ENCODE data around the gene HS6ST2. TPM values are rescaled to one million over a fixed set of nuclear protein-coding genes. Genes with fewer than 3 reads are reported as not detected.

Gene HS6ST2
- total and polyA plus RNA-seq, 5 donors: 0.09 to 1.1 (median 0.18) TPM; not detected in 1

DNA sequence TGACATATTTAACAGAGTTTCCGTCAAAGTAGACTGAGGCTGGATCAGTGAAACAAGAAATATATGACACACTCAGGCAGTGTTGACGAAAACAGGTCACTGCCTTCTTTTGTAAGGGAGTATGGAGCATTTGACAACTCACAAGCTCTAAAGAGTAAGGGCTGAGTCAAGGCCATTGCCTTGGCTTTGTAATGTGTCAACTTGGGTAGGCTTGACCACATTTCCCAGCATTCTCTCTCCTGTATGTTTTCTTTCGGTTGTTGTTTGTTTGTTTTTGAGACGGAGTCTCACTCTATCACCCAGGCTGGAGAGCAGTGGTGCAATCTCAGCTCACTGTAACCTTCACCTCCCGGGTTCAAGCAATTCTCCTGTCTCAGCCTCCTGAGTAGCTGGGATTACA lies 344.6 kb downstream of the HS6ST2 start:
- 85% methylated on average over 5 of the region's 5 CpGs for WGBS

DNA sequence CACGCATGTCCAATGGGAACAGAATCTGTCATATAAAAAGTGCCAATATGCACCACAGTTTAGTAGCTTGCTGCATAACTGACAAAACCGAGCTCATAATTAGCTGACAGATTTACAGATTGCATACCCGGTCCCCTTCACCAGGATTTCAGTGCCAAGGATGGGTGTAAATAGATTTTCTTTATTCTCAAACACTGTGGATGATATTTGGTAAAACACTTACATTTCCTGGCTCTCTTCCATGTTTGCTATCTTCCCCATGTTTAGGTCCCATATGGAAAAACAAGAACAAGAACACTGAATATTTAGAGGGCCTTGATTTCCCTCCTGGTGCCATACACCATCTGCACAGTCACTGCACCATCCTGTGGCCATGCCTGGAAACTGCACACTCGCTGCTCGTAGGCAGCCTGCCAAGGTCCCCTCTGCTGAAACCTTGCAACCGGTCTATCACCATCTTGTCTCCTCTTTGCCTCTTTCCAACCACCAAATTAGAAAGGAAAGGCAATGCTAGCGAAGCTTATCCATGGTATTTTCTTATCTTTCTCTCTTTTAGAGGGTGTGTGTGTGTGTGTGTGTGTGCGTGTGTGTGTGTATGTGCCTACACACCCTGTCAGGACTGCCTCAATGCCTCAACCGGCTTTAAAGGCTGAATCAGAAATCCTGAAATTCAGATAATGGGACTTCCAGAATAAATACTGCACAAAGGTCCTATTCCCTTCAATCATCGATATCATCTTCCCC lies 345.4 kb downstream of the HS6ST2 start:
- intact Hi-C loops (cut with DNase I): loop anchor here (10.0 kb wide), 2 partner anchors 318 to 388 kb away; no protein-coding TSS in a partner anchor
- H3K4me3 ChIP-seq (ENCODE audit: low read length): no peak overlapping the region
- H3K4me1 ChIP-seq (ENCODE audit: control insufficient read depth, insufficient read depth, low read length): no peaks in the 10 kb centered on the region
- no peak overlapping the region for H3K27ac ChIP-seq (ENCODE audit: low read length)
- no peaks in the 10 kb centered on the region for H3K27me3 ChIP-seq (ENCODE audit: control insufficient read depth, insufficient read depth)
- peak; percentile 31 to 71 (median 69) for DNase-seq
- WGBS: 57% methylated on average over 9 of the region's 10 CpGs
- peak in 1 of 2 donors; percentile 41 for ATAC-seq
- H3K9me3 ChIP-seq (ENCODE audit: control insufficient read depth, low read length): no peaks in the 10 kb centered on the region

More for the DNA sequence above, 344.6 kb downstream of the HS6ST2 start:
- Histone ChIP-seq H3K27ac (ENCODE audit: low read length) (no peak overlapping the region), H3K27me3 (ENCODE audit: control insufficient read depth, insufficient read depth) (no peaks in the 10 kb centered on the region), H3K4me3 (ENCODE audit: low read length) (no peak overlapping the region), H3K9me3 (ENCODE audit: control insufficient read depth, low read length) (no peaks in the 10 kb centered on the region), H3K4me1 (ENCODE audit: control insufficient read depth, insufficient read depth, low read length) (no peaks in the 10 kb centered on the region)
- intact Hi-C loops (cut with DNase I): loop anchor here (10.0 kb wide), 2 partner anchors 319 to 389 kb away; no protein-coding TSS in a partner anchor
- DNase-seq (no peak), ATAC-seq (no peak)

DNA sequence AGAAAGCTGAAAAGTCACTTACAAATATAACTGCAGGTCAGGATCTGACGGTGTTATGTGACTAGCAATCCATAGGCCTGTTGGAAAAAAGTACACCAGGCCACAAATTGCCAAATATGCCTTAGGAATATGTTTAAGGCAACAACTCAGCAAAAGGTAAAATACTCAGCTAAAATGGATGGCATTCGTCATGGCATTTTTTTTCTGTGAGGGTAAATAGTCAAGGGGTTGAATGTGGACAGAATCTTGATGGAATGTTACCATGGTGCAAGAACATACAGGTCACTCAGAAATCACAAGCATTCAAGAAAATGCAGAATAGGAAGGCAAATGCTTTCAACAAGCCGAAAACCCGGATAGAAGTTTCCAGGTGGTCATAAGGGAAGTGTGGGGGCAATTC lies 347.9 kb downstream of the HS6ST2 start:
- Histone ChIP-seq H3K27me3 (ENCODE audit: control insufficient read depth, insufficient read depth) (no peaks in the 10 kb centered on the region), H3K4me3 (ENCODE audit: low read length) (no peak overlapping the region), H3K9me3 (ENCODE audit: control insufficient read depth, low read length) (no peaks in the 10 kb centered on the region), H3K27ac (ENCODE audit: low read length) (no peak overlapping the region), H3K4me1 (ENCODE audit: control insufficient read depth, insufficient read depth, low read length) (no peaks in the 10 kb centered on the region)
- DNase-seq (no peak), ATAC-seq (no peak)
- WGBS: 84% methylated on average over 4 of the region's 4 CpGs
- intact Hi-C loops (cut with DNase I): loop anchor here (10.0 kb wide), 2 partner anchors 316 to 386 kb away; no protein-coding TSS in a partner anchor

DNA sequence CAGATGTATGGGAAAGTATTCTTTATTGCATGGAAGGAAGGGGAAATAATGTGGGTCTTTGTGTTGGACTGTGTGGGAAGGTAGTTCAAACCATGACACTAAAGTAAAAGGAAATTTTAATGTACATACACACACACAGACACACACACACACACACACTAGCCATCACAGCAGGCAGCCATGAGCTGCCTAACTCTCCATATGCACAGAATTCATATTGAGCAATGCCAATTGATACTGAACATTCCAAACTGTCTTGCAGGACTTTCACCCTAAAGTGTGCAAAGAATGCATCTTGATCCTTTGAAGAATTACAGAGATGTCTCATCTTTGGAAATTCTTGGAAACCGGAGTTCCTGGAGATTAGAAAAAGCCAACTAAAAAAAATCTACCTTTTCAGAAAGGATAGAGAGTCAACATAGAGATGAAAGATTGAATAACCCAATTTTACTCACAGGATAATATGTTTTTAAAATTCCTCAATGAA lies 349.0 kb downstream of the HS6ST2 start:
- H3K9me3 ChIP-seq (ENCODE audit: control insufficient read depth, low read length): no peaks in the 10 kb centered on the region
- H3K27me3 ChIP-seq (ENCODE audit: control insufficient read depth, insufficient read depth): no peaks in the 10 kb centered on the region
- no peaks in the 10 kb centered on the region for H3K4me1 ChIP-seq (ENCODE audit: control insufficient read depth, insufficient read depth, low read length)
- ATAC-seq (no peak), DNase-seq (no peak)
- H3K27ac ChIP-seq (ENCODE audit: low read length): no peak overlapping the region
- 88% methylated on average over 1 of the region's 1 CpG for WGBS
- no peak overlapping the region for H3K4me3 ChIP-seq (ENCODE audit: low read length)
- intact Hi-C loops (cut with DNase I): no loop called here

DNA sequence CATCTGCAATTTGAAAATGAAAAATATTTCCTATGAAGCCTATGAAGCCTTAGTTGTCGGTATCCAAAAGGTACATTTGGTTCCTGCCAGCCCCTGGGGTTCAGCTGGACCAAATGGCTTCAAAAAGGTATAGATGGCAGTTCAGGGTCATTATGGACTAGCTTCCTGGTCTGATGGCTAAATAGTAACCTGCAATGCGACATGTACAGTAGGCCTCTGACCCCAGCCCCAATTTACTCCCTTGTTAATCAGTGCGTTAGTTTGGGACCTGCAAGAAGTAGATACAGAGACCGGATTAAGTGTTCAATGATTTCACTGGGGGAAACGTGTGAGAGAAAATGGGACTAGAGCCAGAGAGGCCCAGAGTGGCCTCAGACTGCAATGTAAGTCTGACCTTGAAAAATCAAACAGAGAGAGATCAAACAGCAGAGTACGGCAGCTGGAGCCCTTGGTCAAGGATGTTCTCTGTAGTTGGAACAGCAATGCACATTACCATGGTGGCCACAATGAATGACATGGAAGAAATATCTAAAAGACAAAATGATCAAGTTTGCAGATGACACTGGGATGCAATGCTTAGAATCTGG lies 354.6 kb downstream of the HS6ST2 start:
- WGBS: 77% methylated on average over 6 of the region's 6 CpGs
- Histone ChIP-seq H3K9me3 (ENCODE audit: control insufficient read depth, low read length) (no peaks in the 10 kb centered on the region), H3K27ac (ENCODE audit: low read length) (no peak overlapping the region), H3K27me3 (ENCODE audit: control insufficient read depth, insufficient read depth) (no peaks in the 10 kb centered on the region), H3K4me3 (ENCODE audit: low read length) (no peak overlapping the region), H3K4me1 (ENCODE audit: control insufficient read depth, insufficient read depth, low read length) (no peaks in the 10 kb centered on the region)
- ATAC-seq (no peak), DNase-seq (no peak)
- intact Hi-C loops (cut with DNase I): no loop called here

DNA sequence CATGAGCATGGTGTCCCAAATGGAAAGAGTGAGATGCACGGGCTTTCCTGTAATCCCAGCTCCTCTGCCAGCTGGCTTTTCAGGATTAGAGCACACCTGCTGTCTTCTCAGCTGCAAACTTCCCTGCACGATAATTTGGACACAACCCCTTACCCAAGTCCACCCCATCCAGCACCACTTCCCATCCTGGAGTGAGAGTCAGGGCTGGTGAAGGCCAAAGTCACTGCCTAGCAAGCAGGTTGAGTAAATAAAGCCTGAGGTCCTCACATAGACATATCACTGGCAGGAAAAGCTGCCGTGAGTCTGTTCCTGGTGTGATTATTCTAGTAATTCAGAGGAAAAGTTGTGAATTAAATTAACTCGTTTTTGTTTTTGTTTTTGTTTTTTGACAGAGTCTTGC lies 355.7 kb downstream of the HS6ST2 start:
- Histone ChIP-seq H3K27ac (ENCODE audit: low read length) (no peak overlapping the region), H3K4me1 (ENCODE audit: control insufficient read depth, insufficient read depth, low read length) (no peaks in the 10 kb centered on the region), H3K27me3 (ENCODE audit: control insufficient read depth, insufficient read depth) (no peaks in the 10 kb centered on the region), H3K4me3 (ENCODE audit: low read length) (no peak overlapping the region), H3K9me3 (ENCODE audit: control insufficient read depth, low read length) (no peaks in the 10 kb centered on the region)
- intact Hi-C loops (cut with DNase I): no loop called here
- ATAC-seq (no peak), DNase-seq (no peak)
- WGBS: 66% methylated on average over 4 of the region's 4 CpGs

DNA sequence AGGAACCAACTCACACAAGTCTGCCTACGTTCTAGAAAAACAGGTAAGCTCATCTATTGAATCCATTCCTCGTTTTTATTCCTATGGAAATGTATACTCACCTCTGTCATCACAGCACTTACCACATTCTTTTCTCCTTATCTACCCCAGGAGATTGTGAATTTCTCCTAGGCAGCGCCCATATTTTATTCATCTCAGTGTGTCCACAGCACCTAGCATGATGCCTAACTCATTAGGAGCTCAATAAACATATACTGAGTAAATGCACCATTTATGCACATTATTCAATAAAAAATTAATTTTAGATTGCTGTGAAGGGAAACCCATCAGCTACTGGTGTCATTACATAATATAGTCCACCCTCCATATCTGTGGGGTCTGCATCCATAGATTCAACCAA lies 363.4 kb downstream of the HS6ST2 start:
- 64% methylated on average over 3 of the region's 3 CpGs for WGBS
- intact Hi-C loops (cut with DNase I): no loop called here
- DNase-seq: no peak

DNA sequence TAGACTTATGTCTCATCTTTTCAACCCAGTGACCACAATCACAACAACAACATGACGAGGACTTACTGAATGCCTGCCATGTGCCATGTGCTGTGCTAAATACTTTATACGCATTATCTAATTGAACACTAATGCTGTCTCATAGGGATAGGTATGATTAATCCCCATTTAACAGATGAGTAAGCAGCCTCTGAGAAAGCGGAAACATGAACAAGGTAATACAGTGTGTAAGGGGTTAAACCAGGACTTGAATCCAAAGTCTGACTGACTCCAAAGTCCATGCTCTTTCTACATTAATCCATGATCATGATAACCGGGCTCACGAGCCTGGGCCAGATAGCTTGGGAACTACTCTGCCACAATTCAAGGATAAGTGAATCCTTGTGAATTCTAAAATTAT lies 364.3 kb downstream of the HS6ST2 start:
- intact Hi-C loops (cut with DNase I): no loop called here
- no peaks in the 10 kb centered on the region for H3K4me1 ChIP-seq (ENCODE audit: control insufficient read depth, insufficient read depth, low read length)
- no peaks in the 10 kb centered on the region for H3K27me3 ChIP-seq (ENCODE audit: control insufficient read depth, insufficient read depth)
- H3K4me3 ChIP-seq (ENCODE audit: low read length): no peak overlapping the region
- 86% methylated on average over 5 of the region's 5 CpGs for WGBS
- H3K27ac ChIP-seq (ENCODE audit: low read length): no peak overlapping the region
- no peaks in the 10 kb centered on the region for H3K9me3 ChIP-seq (ENCODE audit: control insufficient read depth, low read length)
- ATAC-seq (no peak), DNase-seq (no peak)

More for the DNA sequence above, 363.4 kb downstream of the HS6ST2 start:
- no peak for ATAC-seq
- H3K27ac ChIP-seq (ENCODE audit: low read length): no peak overlapping the region
- no peaks in the 10 kb centered on the region for H3K9me3 ChIP-seq (ENCODE audit: control insufficient read depth, low read length)
- H3K4me1 ChIP-seq (ENCODE audit: control insufficient read depth, insufficient read depth, low read length): no peaks in the 10 kb centered on the region
- H3K27me3 ChIP-seq (ENCODE audit: control insufficient read depth, insufficient read depth): no peaks in the 10 kb centered on the region
- H3K4me3 ChIP-seq (ENCODE audit: low read length): no peak overlapping the region

DNA sequence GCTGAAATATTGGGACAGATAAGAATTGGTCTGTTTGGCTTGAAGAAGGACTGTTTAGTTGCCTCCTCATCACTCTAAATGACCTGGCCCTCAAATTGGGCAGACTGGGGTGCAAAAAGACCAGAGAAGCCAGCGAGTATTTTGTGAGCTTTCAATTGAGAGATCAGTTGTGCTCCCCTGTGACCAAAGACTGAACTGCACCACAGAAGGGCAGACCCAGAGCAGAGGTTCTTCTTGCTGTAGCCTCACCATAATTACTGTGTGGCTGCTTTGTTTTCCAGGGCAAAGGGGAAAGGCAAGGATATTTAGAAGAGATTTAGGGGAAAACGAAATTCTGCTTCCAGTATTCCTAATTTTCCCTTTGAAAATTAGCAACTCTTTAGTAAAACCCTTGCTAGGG lies 365.5 kb downstream of the HS6ST2 start:
- intact Hi-C loops (cut with DNase I): no loop called here
- WGBS: 19% methylated on average over 2 of the region's 2 CpGs
- ATAC-seq (no peak), DNase-seq (no peak)
- no peaks in the 10 kb centered on the region for H3K27me3 ChIP-seq (ENCODE audit: control insufficient read depth, insufficient read depth)
- no peaks in the 10 kb centered on the region for H3K9me3 ChIP-seq (ENCODE audit: control insufficient read depth, low read length)
- H3K27ac ChIP-seq (ENCODE audit: low read length): no peak overlapping the region
- H3K4me1 ChIP-seq (ENCODE audit: control insufficient read depth, insufficient read depth, low read length): no peaks in the 10 kb centered on the region
- no peak overlapping the region for H3K4me3 ChIP-seq (ENCODE audit: low read length)

DNA sequence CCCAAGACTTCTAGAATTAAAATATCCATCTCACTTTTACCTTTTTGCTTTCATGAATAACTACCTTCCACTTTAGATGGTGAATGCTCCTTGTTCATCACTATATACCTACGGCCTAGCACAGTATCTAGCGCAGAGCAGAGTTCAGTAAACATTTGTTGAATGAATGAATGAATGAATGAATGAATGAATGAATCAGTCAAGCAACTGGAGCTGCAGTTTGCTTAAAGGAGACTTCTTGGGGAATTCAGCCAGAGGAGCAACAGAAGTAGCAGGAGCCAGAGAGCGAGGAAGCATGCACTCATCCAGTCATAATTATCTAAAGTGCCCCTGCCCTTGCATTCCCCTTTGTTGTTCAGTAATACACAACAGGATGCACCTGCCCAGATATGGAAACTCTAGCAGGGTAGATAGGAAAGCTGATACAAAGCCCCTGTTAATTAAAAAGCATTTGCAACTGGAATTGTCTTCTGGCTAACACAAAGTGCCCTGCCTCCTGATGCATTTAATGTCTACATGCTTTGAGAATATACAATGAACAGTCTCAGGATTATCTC lies 366.6 kb downstream of the HS6ST2 start:
- 97% methylated on average over 3 of the region's 3 CpGs for WGBS
- Histone ChIP-seq H3K4me1 (ENCODE audit: control insufficient read depth, insufficient read depth, low read length) (no peaks in the 10 kb centered on the region), H3K9me3 (ENCODE audit: control insufficient read depth, low read length) (no peaks in the 10 kb centered on the region), H3K27ac (ENCODE audit: low read length) (no peak overlapping the region), H3K4me3 (ENCODE audit: low read length) (no peak overlapping the region), H3K27me3 (ENCODE audit: control insufficient read depth, insufficient read depth) (no peaks in the 10 kb centered on the region)
- ATAC-seq (no peak), DNase-seq (no peak)
- intact Hi-C loops (cut with DNase I): no loop called here

DNA sequence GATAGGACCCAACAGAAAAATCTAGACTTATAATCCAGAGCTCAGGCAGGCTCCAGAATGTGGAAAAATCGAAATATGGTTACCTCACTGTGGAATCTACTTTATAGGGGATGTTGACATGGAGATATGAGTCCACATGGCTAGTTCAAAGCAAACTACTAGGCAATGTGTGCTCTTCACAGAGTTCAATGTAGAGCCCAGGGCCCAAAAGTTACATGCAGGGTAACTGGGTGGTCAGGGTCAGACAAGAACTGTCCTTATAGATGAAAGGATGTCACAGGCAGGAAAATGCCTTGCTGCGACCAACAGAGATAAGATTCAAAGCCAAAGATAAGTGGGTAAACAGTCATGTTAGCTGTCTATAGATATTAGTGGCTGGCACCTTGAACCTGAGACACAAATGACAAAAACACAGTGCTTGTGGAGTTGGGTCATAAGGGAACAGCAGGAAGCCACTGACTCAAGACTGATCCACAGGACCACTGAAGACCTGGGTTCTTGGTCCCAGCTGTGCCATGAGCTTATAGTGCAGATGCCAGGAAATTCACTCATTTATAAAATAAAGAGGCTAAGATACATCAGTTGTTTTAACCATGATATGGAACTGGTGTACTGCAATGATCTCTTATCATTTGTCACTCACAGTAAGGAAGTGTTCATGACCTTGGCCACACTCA lies 367.9 kb downstream of the HS6ST2 start:
- Histone ChIP-seq H3K9me3 (ENCODE audit: control insufficient read depth, low read length) (no peaks in the 10 kb centered on the region), H3K4me1 (ENCODE audit: control insufficient read depth, insufficient read depth, low read length) (no peaks in the 10 kb centered on the region), H3K4me3 (ENCODE audit: low read length) (no peak overlapping the region), H3K27ac (ENCODE audit: low read length) (no peak overlapping the region), H3K27me3 (ENCODE audit: control insufficient read depth, insufficient read depth) (no peaks in the 10 kb centered on the region)
- ATAC-seq (no peak), DNase-seq (no peak)
- intact Hi-C loops (cut with DNase I): no loop called here
- 60% methylated on average over 2 of the region's 2 CpGs for WGBS

Measured in right cardiac atrium (tissue), 5 donors.